Stimulated activated CD8-positive, alpha-beta memory T cell treated with anti-CD3 and anti-CD28 coated beads, Interleukin-7, amount 100 ng/mL, for 48 hours (primary cell): ENCODE results near the gene MECP2.

Source experiments
- DNase-seq, 2 donors: peaks; one replicate each; pipeline ENCODE4 v3.0.0-alpha.2; 2020; ENCODE audit warnings: low read depth in 1 of 2; ENCODE audit errors: extremely low read depth in 1 of 2

The MECP2 gene

GRCh38 chrX:154019633-154020528, 77.6 kb downstream of the MECP2 start, which contains the start of gene IRAK1:
IRAK1 (minus strand) TSS chrX:154019902; CDS start chrX:154019812, 90 bp downstream.
- peak in 1 of 2 donors; percentile 43 for DNase-seq

GRCh38 chrX:154019061-154019621, 78.4 kb downstream of the MECP2 start:
- DNase-seq: no peak

GRCh38 chrX:154018518-154019060, 78.9 kb downstream of the MECP2 start:
- DNase-seq: no peak

GRCh38 chrX:154017766-154018517, 79.6 kb downstream of the MECP2 start:
- no peak for DNase-seq

- DNase-seq: no peak
Measured at GRCh38 chrX:154016366-154017076, 81.0 kb downstream of the MECP2 start.

GRCh38 chrX:154015581-154016264, 81.8 kb downstream of the MECP2 start:
- DNase-seq: no peak

GRCh38 chrX:154014429-154015380, 82.8 kb downstream of the MECP2 start:
- DNase-seq: no peak

GRCh38 chrX:154013614-154014360, 83.7 kb downstream of the MECP2 start:
- no peak for DNase-seq

GRCh38 chrX:154013001-154013421, 84.5 kb downstream of the MECP2 start:
- no peak for DNase-seq

GRCh38 chrX:154012336-154012991, 85.1 kb downstream of the MECP2 start:
- DNase-seq: no peak

GRCh38 chrX:154011376-154012335, 85.9 kb downstream of the MECP2 start:
- no peak for DNase-seq

GRCh38 chrX:154010330-154011087, 87.0 kb downstream of the MECP2 start:
- DNase-seq: no peak

GRCh38 chrX:154008521-154008920, 89.0 kb downstream of the MECP2 start:
- DNase-seq: no peak

- no peak for DNase-seq
Measured at GRCh38 chrX:154006947-154007346, 90.6 kb downstream of the MECP2 start.

- no peak for DNase-seq
Measured at GRCh38 chrX:154004315-154004714, 93.2 kb downstream of the MECP2 start.

GRCh38 chrX:154002215-154002719, 95.2 kb downstream of the MECP2 start:
- DNase-seq: no peak
